GM21529 (cell line): ENCODE measurements around the gene MAP4K4.

Source experiments
- ATAC-seq: cut with Tn5 transposase; IDR thresholded peaks from one replicate; pipeline ENCODE4 v1.9.1; 2021; ENCODE audit not compliant: unreplicated experiment

Gene MAP4K4

GRCh38 chr2:101720732-101721131, 23.2 kb downstream of the MAP4K4 start:
- no peak for ATAC-seq

GRCh38 chr2:101722864-101723263, 25.4 kb downstream of the MAP4K4 start:
- no peak for ATAC-seq

GRCh38 chr2:101723371-101724124, 26.0 kb downstream of the MAP4K4 start:
- no peak for ATAC-seq

GRCh38 chr2:101724125-101724474, 26.6 kb downstream of the MAP4K4 start:
- ATAC-seq: no peak

GRCh38 chr2:101725038-101725437, 27.5 kb downstream of the MAP4K4 start:
- ATAC-seq: no peak

- ATAC-seq: no peak
Observed at GRCh38 chr2:101725515-101726192, 28.1 kb downstream of the MAP4K4 start.

GRCh38 chr2:101728865-101729264, 31.4 kb downstream of the MAP4K4 start:
- ATAC-seq: no peak

- ATAC-seq: no peak
Observed at GRCh38 chr2:101729521-101730190, 32.1 kb downstream of the MAP4K4 start.

GRCh38 chr2:101731221-101732054, 33.9 kb downstream of the MAP4K4 start:
- no peak for ATAC-seq

- no peak for ATAC-seq
Observed at GRCh38 chr2:101732199-101732598, 34.7 kb downstream of the MAP4K4 start.

GRCh38 chr2:101732773-101733256, 35.3 kb downstream of the MAP4K4 start:
- no peak for ATAC-seq

GRCh38 chr2:101733257-101733993, 35.9 kb downstream of the MAP4K4 start:
- ATAC-seq: no peak

GRCh38 chr2:101734505-101735165, 37.1 kb downstream of the MAP4K4 start:
- ATAC-seq: no peak

- ATAC-seq: no peak
Observed at GRCh38 chr2:101735166-101735533, 37.6 kb downstream of the MAP4K4 start.

GRCh38 chr2:101736233-101736632, 38.7 kb downstream of the MAP4K4 start:
- ATAC-seq: no peak

- ATAC-seq: no peak
Observed at GRCh38 chr2:101736861-101737291, 39.4 kb downstream of the MAP4K4 start.

GRCh38 chr2:101737478-101738255, 40.2 kb downstream of the MAP4K4 start:
- ATAC-seq: no peak

GRCh38 chr2:101738649-101739048, 41.1 kb downstream of the MAP4K4 start:
- no peak for ATAC-seq

- no peak for ATAC-seq
Observed at GRCh38 chr2:101740555-101740964, 43.1 kb downstream of the MAP4K4 start.
